HEK293T (cell line): ENCODE measurements around the gene ETV6.

Experiments
- CTCF ChIA-PET: fragments of 350-600 bp; formaldehyde crosslinking; extraction: SDS; loops from one replicate; lab custom pipeline; 2021; ENCODE audit warnings: antibody characterized with exemption, inconsistent platforms; lab: Yijun Ruan, JAX
- POLR2A ChIA-PET: fragments of 350-600 bp; formaldehyde crosslinking; extraction: SDS; loops from one replicate; lab custom pipeline; 2020; ENCODE audit warnings: antibody characterized with exemption, inconsistent platforms; lab: Yijun Ruan, JAX
- DNase-seq: peaks from one replicate; pipeline ENCODE4 v3.0.0; 2012; ENCODE audit warnings: mixed read lengths; ENCODE audit errors: extremely low spot score
- ARNT ChIP-seq: fragments of 450-650 bp; IDR thresholded peaks from 2 replicates; pipeline ENCODE4 v1.6.1; 2017; ENCODE audit warnings: mild to moderate bottlenecking
- BHLHE40 ChIP-seq: fragments of 450-650 bp; IDR thresholded peaks from 2 replicates; pipeline ENCODE4 v1.6.1; 2016; ENCODE audit warnings: mild to moderate bottlenecking, moderate library complexity, borderline replicate concordance
- CTBP1 ChIP-seq: fragments of 450-650 bp; IDR thresholded peaks from 2 replicates; pipeline ENCODE4 v1.6.1; 2016; ENCODE audit warnings: borderline replicate concordance
- ELF4 ChIP-seq: fragments of 450-650 bp; IDR thresholded peaks from 2 replicates; pipeline ENCODE4 v1.6.1; 2017; ENCODE audit warnings: antibody characterized with exemption
- FOXA1 ChIP-seq: fragments of 450-650 bp; IDR thresholded peaks from 2 replicates; pipeline ENCODE4 v1.6.1; 2016; ENCODE audit warnings: mild to moderate bottlenecking
- FOXK2 ChIP-seq: fragments of 450-650 bp; IDR thresholded peaks from 2 replicates; pipeline ENCODE4 v1.6.1; 2016; ENCODE audit warnings: mild to moderate bottlenecking
- FOXM1 ChIP-seq: fragments of 450-650 bp; IDR thresholded peaks from 2 replicates; pipeline ENCODE4 v1.6.1; 2017; ENCODE audit warnings: mild to moderate bottlenecking, borderline replicate concordance
- HDGF ChIP-seq: fragments of 450-650 bp; IDR thresholded peaks from 2 replicates; pipeline ENCODE4 v1.6.1; 2017; ENCODE audit warnings: antibody characterized with exemption, borderline replicate concordance
- L3MBTL2 ChIP-seq: fragments of 450-650 bp; conservative IDR thresholded peaks from 2 replicates; pipeline ENCODE4 v1.6.1; 2016; ENCODE audit warnings: mild to moderate bottlenecking
- LEF1 ChIP-seq: fragments of 450-650 bp; IDR thresholded peaks from 2 replicates; pipeline ENCODE4 v1.6.1; 2017; ENCODE audit warnings: mild to moderate bottlenecking, borderline replicate concordance
- NFRKB ChIP-seq: fragments of 450-650 bp; IDR thresholded peaks from 2 replicates; pipeline ENCODE4 v1.6.1; 2016; ENCODE audit warnings: mild to moderate bottlenecking, moderate library complexity
- SP1 ChIP-seq: fragments of 450-650 bp; IDR thresholded peaks from 2 replicates; pipeline ENCODE4 v1.6.1; 2017
- SUZ12 ChIP-seq: fragments of 450-650 bp; IDR thresholded peaks from 2 replicates; pipeline ENCODE4 v1.6.1; 2016; ENCODE audit warnings: mild to moderate bottlenecking
- TARDBP ChIP-seq: fragments of 450-650 bp; IDR thresholded peaks from 2 replicates; pipeline ENCODE4 v1.6.1; 2016
- ZNF384 ChIP-seq: fragments of 450-650 bp; IDR thresholded peaks from 2 replicates; pipeline ENCODE4 v1.6.1; 2016
- TF ChIP-seq, protein P1 (sequence below): fragments of 450-650 bp; IDR thresholded peaks from 2 replicates; pipeline ENCODE4 v1.6.1; 2016

ETV6 gene

DNA sequence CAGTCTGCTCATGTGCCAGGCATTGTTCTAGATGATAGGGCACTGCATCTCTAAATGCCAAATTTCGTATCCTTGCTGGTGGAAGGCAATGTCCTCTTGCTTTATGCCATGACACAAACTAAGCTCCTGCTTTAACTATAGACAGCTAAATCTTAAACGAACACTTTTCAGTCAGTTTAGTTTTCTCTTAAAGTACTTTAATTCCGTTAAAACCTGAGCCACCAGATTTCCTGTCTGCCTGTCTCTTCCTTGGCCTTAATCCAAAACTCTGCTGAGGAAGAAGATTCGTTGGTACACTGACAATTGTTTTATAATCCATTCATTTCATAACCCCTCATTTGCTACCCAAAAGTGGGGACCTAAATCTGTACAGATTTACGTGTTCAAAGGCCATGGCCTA is 226.8 kb downstream of the ETV6 start:
- POLR2A ChIA-PET = no interaction called here
- DNase-seq = no peak
- CTCF ChIA-PET = no interaction called here
- no peak for TF ChIP-seq NFRKB
- no peak for TF ChIP-seq L3MBTL2
- no peak for TF ChIP-seq ZNF384
- no peak for TF ChIP-seq FOXK2
- no peak for TF ChIP-seq BHLHE40
- TF ChIP-seq SP1 = no peak
- no peak for TF ChIP-seq FOXA1
- TF ChIP-seq LEF1 = no peak
- TF ChIP-seq CTBP1 = no peak
- TF ChIP-seq, protein P1, sequence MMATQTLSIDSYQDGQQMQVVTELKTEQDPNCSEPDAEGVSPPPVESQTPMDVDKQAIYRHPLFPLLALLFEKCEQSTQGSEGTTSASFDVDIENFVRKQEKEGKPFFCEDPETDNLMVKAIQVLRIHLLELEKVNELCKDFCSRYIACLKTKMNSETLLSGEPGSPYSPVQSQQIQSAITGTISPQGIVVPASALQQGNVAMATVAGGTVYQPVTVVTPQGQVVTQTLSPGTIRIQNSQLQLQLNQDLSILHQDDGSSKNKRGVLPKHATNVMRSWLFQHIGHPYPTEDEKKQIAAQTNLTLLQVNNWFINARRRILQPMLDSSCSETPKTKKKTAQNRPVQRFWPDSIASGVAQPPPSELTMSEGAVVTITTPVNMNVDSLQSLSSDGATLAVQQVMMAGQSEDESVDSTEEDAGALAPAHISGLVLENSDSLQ = no peak
- TF ChIP-seq TARDBP = no peak

DNA sequence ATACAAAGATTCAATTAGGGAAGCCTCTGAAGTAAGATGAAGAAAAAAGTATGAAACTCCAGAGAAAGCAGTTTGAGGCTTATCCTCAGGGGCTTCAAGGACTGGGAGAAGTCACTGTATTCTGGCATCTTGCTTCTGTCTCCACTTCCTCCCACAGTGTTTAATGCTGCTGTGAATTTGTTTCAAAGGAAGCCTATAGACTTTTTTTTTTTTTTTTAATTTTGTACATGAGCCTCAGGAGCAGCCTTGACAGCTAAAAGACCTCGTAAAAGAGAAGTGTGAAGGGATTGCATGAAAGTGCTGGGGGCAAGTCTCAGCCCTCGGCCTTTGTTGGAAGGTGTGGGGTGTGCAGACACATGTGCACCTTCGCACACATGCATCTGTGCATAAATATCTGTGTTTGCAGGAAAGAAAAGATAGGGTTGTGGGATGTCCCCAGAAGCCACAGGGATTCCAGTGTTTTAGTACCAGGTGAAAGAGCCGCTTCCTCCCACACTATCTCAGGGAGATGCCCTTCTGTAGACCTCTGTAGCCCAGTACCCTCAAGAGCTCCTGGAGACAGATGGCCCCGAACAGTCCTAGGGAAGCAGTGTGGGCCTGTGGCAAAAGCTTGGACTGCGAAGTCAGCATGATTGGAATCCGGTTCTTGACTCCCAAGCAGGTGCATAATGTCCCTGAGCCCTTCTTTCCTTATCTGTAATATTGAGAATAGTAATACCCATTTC is 227.8 kb downstream of the ETV6 start:
- TF ChIP-seq ARNT = no peak
- no peak for TF ChIP-seq NFRKB
- no peak for TF ChIP-seq ZNF384
- no peak for TF ChIP-seq SUZ12
- CTCF ChIA-PET = no interaction called here
- POLR2A ChIA-PET = no interaction called here
- no peak for DNase-seq

DNA sequence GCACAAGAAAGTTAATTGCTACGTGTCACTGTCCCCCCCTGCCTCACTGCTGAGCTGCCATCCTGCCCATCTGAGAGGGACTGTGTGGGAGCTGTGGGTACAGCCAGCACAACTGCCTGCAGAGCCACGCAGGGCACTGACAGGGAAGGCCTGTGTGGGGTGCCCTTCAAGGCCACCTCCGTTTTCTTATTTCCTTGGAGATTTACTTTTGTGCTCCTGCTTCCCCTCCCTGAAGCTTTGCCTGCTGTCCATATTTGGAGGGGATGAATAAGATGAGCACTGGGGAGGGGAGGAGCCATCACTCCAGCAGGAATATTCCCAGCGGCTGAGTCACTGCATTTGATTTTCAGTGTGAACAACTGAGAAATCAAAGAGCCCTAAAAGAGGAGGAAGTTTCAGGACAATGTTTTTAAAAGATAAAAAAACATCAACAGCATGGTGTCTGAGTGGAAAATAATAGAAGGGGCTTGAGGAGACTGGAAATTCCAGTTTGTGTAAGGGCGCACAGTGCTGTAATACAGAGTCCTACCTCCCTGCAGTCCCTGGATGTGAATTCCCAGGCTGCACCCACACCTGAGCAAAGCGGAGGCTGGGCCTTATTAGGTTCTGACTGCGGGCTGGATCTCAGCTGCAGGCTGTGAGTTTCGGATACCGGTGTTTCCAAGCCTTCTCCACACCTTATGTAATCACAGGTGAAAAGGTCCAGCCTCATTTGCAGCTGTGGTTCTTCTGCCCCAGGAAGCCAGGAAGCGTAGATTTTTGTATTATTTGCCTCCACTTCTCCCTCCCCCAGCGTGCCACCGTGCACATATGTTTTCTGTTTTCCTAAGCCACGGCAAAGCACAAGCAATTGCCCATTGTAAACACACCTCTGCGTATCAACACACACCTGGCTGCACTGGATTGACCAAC is 228.7 kb downstream of the ETV6 start:
- CTCF ChIA-PET = no interaction called here

DNA sequence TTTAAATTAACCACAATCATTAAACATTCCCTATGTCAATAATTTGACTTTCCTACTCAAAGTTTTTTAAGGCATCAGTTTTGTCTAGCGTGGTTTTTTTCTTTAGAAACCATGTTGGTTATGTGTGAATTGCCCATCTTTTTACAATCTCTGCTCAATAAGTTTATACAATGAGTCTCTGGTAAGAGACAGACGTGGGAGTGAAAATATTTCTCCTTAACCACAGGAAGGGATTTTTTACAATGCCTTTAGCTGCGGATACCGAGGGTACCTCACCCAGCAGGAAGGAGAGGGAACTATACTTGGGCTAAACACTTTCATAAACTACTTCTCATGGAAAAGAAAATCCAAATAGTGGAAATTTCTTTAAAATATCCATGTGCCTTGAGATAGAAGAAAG is 229.8 kb downstream of the ETV6 start:
- ChIA-PET POLR2A (no interaction called here), CTCF (no interaction called here)
- TF ChIP-seq ARNT (no peak), SP1 (no peak), L3MBTL2 (no peak), NFRKB (no peak), BHLHE40 (no peak)
- TF ChIP-seq, protein P1 = no peak
- DNase-seq = no peak

More for the DNA sequence above, 228.7 kb downstream of the ETV6 start:
- TF ChIP-seq, protein P1 = no peak
- TF ChIP-seq LEF1 (no peak), HDGF (no peak), L3MBTL2 (no peak), TARDBP (no peak), BHLHE40 (no peak), FOXM1 (no peak), ARNT (no peak), CTBP1 (no peak), NFRKB (no peak), FOXK2 (no peak)
- POLR2A ChIA-PET = no interaction called here
- no peak for DNase-seq

DNA sequence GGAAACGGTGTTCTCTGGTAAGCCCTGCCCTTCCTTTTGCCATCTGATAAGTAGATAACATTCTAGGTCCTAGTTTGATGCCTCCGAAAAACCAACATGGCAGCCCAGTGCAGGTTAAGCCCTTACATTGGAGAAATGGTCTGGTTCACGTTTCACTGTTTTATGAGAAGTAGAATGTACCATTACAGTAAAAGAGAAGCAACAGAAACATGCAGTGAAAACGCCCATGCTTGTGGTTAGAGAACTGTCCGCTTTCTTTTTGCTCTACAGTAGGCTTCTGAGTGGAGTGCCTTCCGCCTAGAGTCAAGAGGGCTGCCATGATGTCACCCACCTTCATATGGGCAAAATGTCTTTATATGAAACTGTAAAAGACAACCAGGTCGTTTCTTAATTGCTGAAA is 230.9 kb downstream of the ETV6 start:
- TF ChIP-seq FOXM1 (no peak), ZNF384 (no peak), FOXK2 (no peak), SP1 (no peak), CTBP1 (no peak), TARDBP (no peak), LEF1 (no peak), ARNT (no peak), FOXA1 (no peak), HDGF (no peak), NFRKB (no peak), BHLHE40 (no peak), SUZ12 (no peak), ELF4 (no peak), L3MBTL2 (no peak)
- TF ChIP-seq, protein P1 = no peak
- no peak for DNase-seq
- CTCF ChIA-PET = interaction anchor here (0.6 kb wide), 2 partner anchors 17 to 83 kb away, joined by 3 to 8 read pairs; no protein-coding TSS in a partner anchor
- POLR2A ChIA-PET = no interaction called here

DNA sequence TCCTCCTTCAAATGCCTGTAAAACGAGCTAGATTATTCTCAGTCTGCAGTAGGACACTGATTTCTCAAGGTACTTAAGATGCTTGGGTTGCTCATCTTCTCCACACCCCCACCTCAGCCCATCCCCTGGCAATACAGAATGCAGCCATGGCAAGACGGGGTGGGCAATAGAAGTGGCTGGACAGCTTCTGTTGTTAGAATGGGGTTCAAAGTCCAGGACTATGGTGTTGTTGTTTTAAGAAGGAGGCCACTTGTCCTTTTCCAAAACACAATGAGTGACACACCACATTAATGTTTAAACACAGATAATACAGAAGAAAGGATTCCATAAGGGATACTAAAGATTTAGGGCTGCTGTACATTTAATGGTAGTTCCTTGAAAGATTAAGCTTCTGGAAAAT is 232.4 kb downstream of the ETV6 start:
- DNase-seq = no peak
- POLR2A ChIA-PET = no interaction called here
- no peak for TF ChIP-seq NFRKB
- TF ChIP-seq L3MBTL2 = no peak
- no peak for TF ChIP-seq ELF4
- TF ChIP-seq TARDBP = no peak
- TF ChIP-seq LEF1 = no peak
- no peak for TF ChIP-seq HDGF
- no peak for TF ChIP-seq ARNT
- no peak for TF ChIP-seq BHLHE40
- TF ChIP-seq CTBP1 = no peak
- TF ChIP-seq FOXK2 = no peak
- TF ChIP-seq SP1 = no peak
- TF ChIP-seq SUZ12 = no peak
- no peak for TF ChIP-seq FOXM1
- CTCF ChIA-PET = no interaction called here
